ENCODE measurements around the gene HSPB7.
"Not testable (repeated sequence)": the region's sequence is repeated elsewhere in the genome, so short reads cannot be mapped to it uniquely, and the experiment has no call there.

Gene HSPB7

DNA sequence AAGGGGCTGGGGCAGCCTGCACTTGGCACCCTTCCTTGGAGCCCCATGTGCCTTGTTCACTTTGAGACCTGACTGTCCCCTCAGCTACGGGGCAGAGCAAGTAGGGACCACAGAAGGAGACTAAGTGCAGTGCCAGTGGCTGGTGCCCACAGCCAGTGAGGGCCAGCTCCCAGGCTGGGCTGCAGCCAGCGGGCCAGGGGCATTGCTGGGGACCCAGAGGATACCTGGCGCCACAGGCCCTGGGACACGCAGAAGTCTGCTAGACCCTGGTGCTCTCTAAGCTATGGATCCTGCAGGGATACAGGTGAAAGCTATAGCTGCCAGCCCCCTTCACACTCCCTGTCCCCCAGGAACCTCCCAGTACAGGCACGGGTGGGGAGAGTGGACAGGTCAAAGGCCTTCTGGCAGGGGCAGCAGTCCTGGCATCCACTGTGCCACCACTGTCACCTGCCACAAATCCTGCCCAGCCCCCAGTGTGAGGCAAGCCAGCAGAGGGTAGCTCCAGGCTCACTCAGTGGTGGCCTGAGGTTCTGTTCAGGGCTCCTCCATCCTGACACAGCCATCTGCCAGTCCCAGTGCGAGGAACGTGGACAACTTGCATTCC is 5.3 kb upstream of the HSPB7 start:
- H3K27me3 ChIP-seq, result no peaks in the 10 kb centered on the region
- H3K4me3 ChIP-seq, result no peak overlapping the region
- H3K4me2 ChIP-seq, result peak overlapping the region; percentile 62; the same call in 1 of the 2 replicates
- no peak for TF ChIP-seq Cebpa-rat (IDR thresholded peaks at IDR 0.05)
- peaks cover 71% of the 10 kb centered on the region for H3K4me1 ChIP-seq
- no peaks in the 10 kb centered on the region for H3K36me3 ChIP-seq
- no peaks in the 10 kb centered on the region for H3K9me3 ChIP-seq
- no peak overlapping the region; the same call in 1 of the 2 replicates for H3K27ac ChIP-seq
- no peak overlapping the region for H3K9ac ChIP-seq
- H4K20me1 ChIP-seq, result no peaks in the 10 kb centered on the region

DNA sequence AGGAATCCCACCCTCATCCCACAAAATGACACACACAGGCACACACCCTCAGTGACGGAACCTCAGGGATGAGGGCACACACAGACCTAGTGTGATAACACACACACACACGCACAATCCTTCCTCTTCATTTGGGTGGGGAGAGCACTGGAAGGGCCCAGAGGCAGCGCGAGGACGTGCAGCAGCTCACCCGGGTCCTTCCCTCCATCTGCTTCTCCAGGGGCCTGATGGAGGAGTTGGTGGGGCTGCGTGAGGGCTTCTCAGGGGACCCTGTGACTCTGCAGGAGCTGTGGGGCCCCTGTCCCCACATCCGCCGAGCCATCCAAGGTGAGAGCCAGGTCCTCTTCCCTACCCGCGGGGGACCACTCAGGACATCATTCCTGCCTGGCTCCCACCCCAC is 4.5 kb upstream of the HSPB7 start:
- Histone ChIP-seq H3K27ac (no peak overlapping the region), H3K9me3 (no peaks in the 10 kb centered on the region), H3K4me1 (peaks cover 77% of the 10 kb centered on the region), H3K27me3 (no peaks in the 10 kb centered on the region), H3K36me3 (no peaks in the 10 kb centered on the region), H3K9ac (no peak overlapping the region), H3K4me2 (peak overlapping the region; percentile 62), H4K20me1 (no peaks in the 10 kb centered on the region), H3K4me3 (no peak overlapping the region)
- TF ChIP-seq Cebpa-rat (IDR thresholded peaks at IDR 0.05), result no peak

DNA sequence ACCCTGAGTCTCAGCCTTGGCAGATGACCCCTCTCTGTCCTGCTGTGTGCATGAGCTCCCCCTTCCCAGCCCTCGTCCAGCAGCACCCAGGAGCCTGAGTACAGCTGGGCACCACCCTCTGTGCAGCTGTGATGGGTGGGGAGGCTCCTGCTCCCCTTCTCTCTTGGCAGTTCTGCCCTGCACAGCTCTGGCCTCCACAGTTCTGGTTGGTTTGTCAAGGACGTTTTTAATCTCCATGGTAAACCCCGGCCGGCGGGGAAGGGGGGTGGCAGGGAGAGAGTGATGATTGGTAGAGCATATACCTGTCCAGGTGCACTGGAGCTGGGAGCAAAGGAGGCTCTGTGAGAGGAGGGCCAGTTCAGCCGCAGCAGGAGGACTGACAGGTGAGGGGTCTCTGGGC is 3.8 kb upstream of the HSPB7 start, which contains the start of gene CLCNKA:
TSS of gene CLCNKA (plus strand) at position 356 of the 400 bp plus-strand sequence. CDS start 584 bp downstream, outside the sequence.
- Histone ChIP-seq H3K9me3 (no peaks in the 10 kb centered on the region), H3K4me3 (no peak within 1 kb of the TSS), H3K4me2 (peak within 1 kb of the TSS; percentile 62), H3K9ac (no peak within 1 kb of the TSS), H3K4me1 (peaks cover 78% of the 10 kb centered on the region), H3K27me3 (no peaks in the 10 kb centered on the region), H4K20me1 (no peaks in the 10 kb centered on the region), H3K27ac (no peak within 1 kb of the TSS), H3K36me3 (no peaks in the 10 kb centered on the region)
- TF ChIP-seq Cebpa-rat (IDR thresholded peaks at IDR 0.05), result no peak

DNA sequence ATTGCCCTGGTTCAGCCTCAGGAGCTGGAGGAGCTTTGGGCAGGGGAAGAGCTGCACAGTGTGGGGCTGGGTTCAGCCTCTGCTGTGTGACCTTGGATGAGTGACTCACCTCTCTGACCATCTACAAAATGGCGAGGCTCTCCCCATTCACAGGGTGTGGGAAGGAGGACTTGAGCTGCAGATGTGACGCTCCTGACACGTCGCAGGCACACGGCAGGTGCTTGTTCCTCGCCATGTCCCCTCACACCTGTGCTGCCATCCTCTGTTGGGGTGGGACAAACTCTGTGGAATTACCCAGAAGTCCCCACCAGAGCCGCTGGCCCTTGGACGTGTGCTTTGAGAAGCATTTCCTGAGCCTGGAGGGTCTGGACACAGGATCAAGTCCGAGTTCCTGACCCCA is 3.0 kb upstream of the HSPB7 start:
- not testable (repeated sequence) for H3K9me3 ChIP-seq, H3K4me3 ChIP-seq, H3K36me3 ChIP-seq, H3K9ac ChIP-seq, H3K27ac ChIP-seq, H4K20me1 ChIP-seq, H3K27me3 ChIP-seq
- peak overlapping the region; percentile 62; the same call in 1 of the 2 replicates for H3K4me2 ChIP-seq
- H3K4me1 ChIP-seq, result peaks cover 86% of the 10 kb centered on the region

DNA sequence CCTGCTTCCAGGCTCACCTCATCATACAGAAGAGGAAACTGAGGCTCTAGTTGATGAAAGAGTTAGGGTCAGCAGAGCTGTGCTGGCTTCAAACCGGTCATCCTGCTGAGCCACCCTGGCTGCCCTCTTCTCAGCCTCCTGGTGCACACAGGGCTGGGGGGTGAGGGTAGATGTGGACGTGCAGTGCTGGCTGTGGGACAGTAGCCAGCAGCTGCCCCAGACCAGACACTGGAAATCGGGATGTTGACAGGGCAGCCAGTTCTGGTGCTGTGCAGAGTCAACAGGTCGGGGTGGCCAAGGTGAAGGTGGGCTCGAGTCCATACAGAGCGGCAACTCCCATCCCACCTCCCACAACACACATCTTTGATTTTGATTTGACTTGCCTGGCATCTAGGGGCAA is 2.5 kb upstream of the HSPB7 start:
- Histone ChIP-seq H3K9me3 (no peaks in the 10 kb centered on the region), H3K4me3 (no peak overlapping the region), H3K9ac (no peak overlapping the region), H3K4me1 (peaks cover 92% of the 10 kb centered on the region), H3K27ac (no peak overlapping the region), H3K4me2 (peak overlapping the region; percentile 92; the same call in 1 of the 2 replicates), H4K20me1 (no peaks in the 10 kb centered on the region), H3K36me3 (no peaks in the 10 kb centered on the region), H3K27me3 (no peaks in the 10 kb centered on the region)
- TF ChIP-seq Cebpa-rat (IDR thresholded peaks at IDR 0.05), result no peak

DNA sequence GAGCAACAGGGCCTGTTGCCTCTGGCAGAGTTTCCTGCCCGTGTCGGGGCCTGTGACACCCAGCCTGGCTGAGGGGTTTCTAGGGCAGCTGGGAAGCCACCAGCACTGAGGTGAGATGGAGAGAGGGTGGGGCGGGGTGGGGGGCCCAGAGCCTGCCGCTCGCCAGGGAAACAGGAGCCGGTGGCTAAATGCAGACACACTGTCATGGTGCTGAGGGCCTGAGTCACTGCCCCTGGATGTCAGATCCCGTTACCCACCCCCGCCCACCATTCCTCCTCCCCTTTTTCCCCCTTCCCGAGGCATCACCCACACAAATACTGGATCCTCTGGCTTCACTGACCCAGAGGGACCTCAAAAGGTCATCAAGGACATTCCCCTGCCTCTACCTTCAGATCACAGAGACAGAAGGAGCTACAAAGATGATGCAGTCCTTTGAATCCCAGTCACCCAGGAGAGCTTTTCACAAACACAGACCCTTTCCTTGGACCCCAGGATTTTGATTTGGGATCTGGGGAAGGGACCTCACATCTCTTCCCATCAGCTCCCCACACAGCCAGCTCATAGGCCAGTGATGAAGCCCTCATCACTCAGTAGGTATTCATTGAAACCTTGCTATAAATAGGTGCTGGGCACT is 1.9 kb upstream of the HSPB7 start:
- Histone ChIP-seq H3K36me3 (no peaks in the 10 kb centered on the region), H3K9ac (no peak overlapping the region), H3K9me3 (no peaks in the 10 kb centered on the region), H3K4me1 (peaks cover 92% of the 10 kb centered on the region), H3K4me2 (peak overlapping the region; percentile 92), H3K27me3 (no peaks in the 10 kb centered on the region), H4K20me1 (no peaks in the 10 kb centered on the region), H3K27ac (no peak overlapping the region), H3K4me3 (no peak overlapping the region)
- no peak for TF ChIP-seq Cebpa-rat (IDR thresholded peaks at IDR 0.05)

DNA sequence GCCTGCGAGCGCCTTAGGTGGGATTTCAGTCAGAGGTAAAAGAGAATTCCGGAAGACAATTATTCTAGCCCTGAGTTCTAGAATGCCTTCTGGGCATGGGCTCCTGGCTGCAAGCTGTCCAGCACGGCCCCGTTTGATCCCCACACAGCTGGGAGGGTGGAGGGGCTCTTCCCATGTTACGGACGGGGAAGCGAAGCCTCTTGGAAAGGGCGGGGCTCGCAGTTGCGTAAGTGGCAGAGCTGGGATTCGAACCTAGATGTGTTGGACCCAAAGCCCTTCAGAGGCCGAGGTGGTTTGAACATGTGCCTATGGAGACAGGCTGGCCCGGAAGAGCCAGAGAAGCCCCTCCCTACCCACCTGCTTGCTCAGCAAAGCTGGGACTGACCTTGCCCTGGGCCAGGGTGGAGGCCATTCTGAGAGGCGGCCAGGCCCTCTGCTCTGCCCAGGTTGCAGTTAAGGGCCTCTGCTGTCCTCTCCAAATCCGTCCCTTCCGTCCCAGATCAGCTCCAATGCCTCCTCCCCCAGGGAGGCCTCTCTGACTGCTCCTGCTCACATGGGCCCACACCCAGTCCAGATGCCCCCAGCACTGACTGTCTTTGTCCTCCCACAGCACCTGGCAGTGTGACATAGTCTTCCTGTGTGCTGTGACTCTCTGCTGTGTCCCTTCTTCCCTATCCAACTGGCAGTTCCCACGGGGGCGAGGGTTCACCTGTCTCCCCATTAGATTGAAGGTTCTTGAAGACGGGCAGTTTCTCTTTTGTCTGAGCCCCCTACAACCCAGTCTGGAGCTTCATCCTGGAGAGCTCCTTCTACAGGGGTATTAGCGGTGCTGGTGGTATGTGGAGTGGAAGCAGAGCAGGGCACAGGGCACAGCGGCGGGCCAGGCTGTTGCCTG is 1.2 kb upstream of the HSPB7 start:
- Histone ChIP-seq H3K4me1 (peaks cover 99% of the 10 kb centered on the region), H3K4me2 (peak overlapping the region; percentile 92)

DNA sequence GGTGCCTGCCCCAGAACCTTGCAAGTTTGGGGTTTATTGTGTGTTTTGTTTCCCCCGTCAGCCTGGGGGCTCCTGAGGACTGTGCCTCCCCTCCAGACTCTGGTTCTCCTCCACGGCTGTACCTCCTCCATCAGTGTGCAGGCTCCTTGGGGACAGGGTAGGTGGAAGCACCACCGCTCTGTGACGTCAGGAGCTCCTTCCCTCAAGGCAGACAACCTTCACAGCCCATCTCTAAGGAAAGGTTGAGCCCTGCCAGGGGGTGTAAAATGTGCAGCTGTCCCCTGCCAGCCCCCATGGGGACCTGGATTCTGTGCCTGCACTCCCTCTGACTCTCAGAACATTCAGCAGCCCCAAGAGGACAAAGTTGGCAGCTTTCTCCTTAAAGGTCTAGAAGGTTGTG is 465 bp upstream of the HSPB7 start:
- no peak overlapping the region for H3K4me3 ChIP-seq
- no peaks in the 10 kb centered on the region for H3K27me3 ChIP-seq
- peaks cover 99% of the 10 kb centered on the region for H3K4me1 ChIP-seq
- 0 out of 2 replicates have a peak overlapping the region, but pooled peaks have one; percentile 50 for H3K9ac ChIP-seq
- peak overlapping the region; percentile 92 for H3K4me2 ChIP-seq
- H3K27ac ChIP-seq, result peak overlapping the region; percentile 87
- H3K36me3 ChIP-seq, result no peaks in the 10 kb centered on the region
- H4K20me1 ChIP-seq, result no peaks in the 10 kb centered on the region
- H3K9me3 ChIP-seq, result no peaks in the 10 kb centered on the region
- TF ChIP-seq Cebpa-rat (IDR thresholded peaks at IDR 0.05), result no peak

More for the DNA sequence above, 1.2 kb upstream of the HSPB7 start:
- peak overlapping the region; percentile 50; the same call in 1 of the 2 replicates for H3K9ac ChIP-seq
- H3K9me3 ChIP-seq, result no peaks in the 10 kb centered on the region
- no peaks in the 10 kb centered on the region for H4K20me1 ChIP-seq
- no peak overlapping the region for H3K4me3 ChIP-seq
- H3K36me3 ChIP-seq, result no peaks in the 10 kb centered on the region
- TF ChIP-seq Cebpa-rat (IDR thresholded peaks at IDR 0.05), result no peak
- H3K27ac ChIP-seq, result peak overlapping the region; percentile 87; the same call in 1 of the 2 replicates
- H3K27me3 ChIP-seq, result no peaks in the 10 kb centered on the region

DNA sequence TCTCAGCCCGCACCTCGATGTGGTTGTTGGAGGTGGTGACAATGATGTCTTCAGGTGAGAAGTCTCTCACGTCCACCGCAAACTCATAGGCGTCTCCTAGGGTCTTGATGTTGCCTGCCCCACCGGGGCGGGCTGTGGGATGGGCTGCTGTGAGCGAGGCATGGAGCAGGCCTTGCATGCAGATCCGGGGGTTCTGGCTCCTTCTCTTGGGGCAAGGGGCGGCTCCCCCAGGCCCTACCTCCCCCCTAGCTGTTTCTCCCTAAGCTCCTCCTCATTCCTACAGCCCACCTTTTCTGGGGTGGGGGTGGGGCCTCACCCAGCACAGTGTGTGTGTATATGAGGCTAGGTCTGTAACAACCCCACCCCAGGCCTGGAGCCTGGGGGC is 775 bp downstream of the HSPB7 start:
- no peak for TF ChIP-seq Cebpa-rat (IDR thresholded peaks at IDR 0.05)
- no peaks in the 10 kb centered on the region for H4K20me1 ChIP-seq
- H3K27me3 ChIP-seq, result no peaks in the 10 kb centered on the region
- H3K27ac ChIP-seq, result peak overlapping the region; percentile 87
- no peaks in the 10 kb centered on the region for H3K36me3 ChIP-seq
- H3K4me1 ChIP-seq, result peaks cover 96% of the 10 kb centered on the region
- H3K9me3 ChIP-seq, result no peaks in the 10 kb centered on the region
- peak overlapping the region; percentile 29; the same call in 1 of the 2 replicates for H3K9ac ChIP-seq
- H3K4me3 ChIP-seq, result peak overlapping the region; percentile 4; the same call in 1 of the 2 replicates
- H3K4me2 ChIP-seq, result peak overlapping the region; percentile 92
